GM23248 (cell line): ENCODE data around the gene POC1A. TPM values are rescaled to one million over a fixed set of nuclear protein-coding genes. Genes with fewer than 3 reads are reported as not detected.
A peak's percentile ranks its signal among the peaks of the same experiment; 100 is the strongest.

ENCODE experiments used
- DNase-seq: peaks from one replicate; pipeline ENCODE4 v3.0.0-alpha.2; 2015
- H2AFZ ChIP-seq: fragments of 200-600 bp; sonication (generic); 2 replicates; pipeline ENCODE4 v1.6.1; 2016; ENCODE audit warnings: antibody characterized with exemption
- H3F3A ChIP-seq: fragments of 200-600 bp; sonication (generic); 2 replicates; pipeline ENCODE4 v1.6.1; 2016; ENCODE audit warnings: mild to moderate bottlenecking, antibody characterized with exemption, mixed run types; ENCODE audit not compliant: insufficient read depth
- H3K27ac ChIP-seq: fragments of 200-600 bp; sonication (generic); 2 replicates; pipeline ENCODE4 v1.5.1; 2016; ENCODE audit warnings: mild to moderate bottlenecking
- H3K27me3 ChIP-seq: fragments of 200-600 bp; sonication (generic); replicated peaks from 2 replicates; pipeline ENCODE4 v1.6.1; 2016; ENCODE audit warnings: mild to moderate bottlenecking; ENCODE audit not compliant: insufficient read depth
- H3K36me3 ChIP-seq: fragments of 200-600 bp; sonication (generic); 2 replicates; pipeline ENCODE4 v1.6.1; 2016; ENCODE audit warnings: low read depth, mild to moderate bottlenecking
- H3K4me1 ChIP-seq: fragments of 200-600 bp; sonication (generic); 2 replicates; pipeline ENCODE4 v1.6.1; 2016; ENCODE audit warnings: mild to moderate bottlenecking; ENCODE audit not compliant: insufficient read depth
- H3K4me2 ChIP-seq: fragments of 200-600 bp; sonication (generic); one replicate; pipeline ENCODE4 v1.6.1; 2016; ENCODE audit warnings: mild to moderate bottlenecking; ENCODE audit not compliant: unreplicated experiment
- H3K4me3 ChIP-seq: fragments of 200-600 bp; sonication (generic); 2 replicates; pipeline ENCODE4 v1.5.1; 2016; ENCODE audit warnings: mild to moderate bottlenecking
- H3K79me2 ChIP-seq: fragments of 200-600 bp; sonication (generic); 2 replicates; pipeline ENCODE4 v1.6.1; 2016; ENCODE audit warnings: mild to moderate bottlenecking; ENCODE audit not compliant: insufficient read depth
- H3K9ac ChIP-seq: fragments of 200-600 bp; sonication (generic); 2 replicates; pipeline ENCODE4 v1.6.1; 2016; ENCODE audit warnings: mild to moderate bottlenecking
- H3K9me2 ChIP-seq: fragments of 200-600 bp; sonication (generic); 2 replicates; pipeline ENCODE4 v1.6.1; 2016; ENCODE audit warnings: mixed run types, mild to moderate bottlenecking, moderate library complexity; ENCODE audit not compliant: insufficient read depth
- H3K9me3 ChIP-seq: fragments of 200-600 bp; sonication (generic); one replicate; pipeline ENCODE4 v1.6.1; 2017; ENCODE audit warnings: low read depth
- H4K20me1 ChIP-seq: fragments of 200-600 bp; sonication (generic); 2 replicates; pipeline ENCODE4 v1.6.0; 2016; ENCODE audit not compliant: insufficient read depth
- EZH2 ChIP-seq: fragments of 200-600 bp; sonication (generic); IDR thresholded peaks from 2 replicates; pipeline ENCODE4 v1.6.1; 2018; ENCODE audit warnings: antibody characterized with exemption, mild to moderate bottlenecking; ENCODE audit not compliant: insufficient read depth, poor library complexity, severe bottlenecking
- EZH2phosphoT487 ChIP-seq: fragments of 200-600 bp; sonication (generic); IDR thresholded peaks from 2 replicates; pipeline ENCODE4 v1.6.1; 2018; ENCODE audit warnings: antibody characterized with exemption, moderate library complexity, mild to moderate bottlenecking, low read depth; ENCODE audit not compliant: insufficient read depth
- WGBS, 2 experiments: methylation state at CpG; one replicate each; pipeline ENCODE4 v1.1.6; 2015 to 2017; ENCODE audit warnings: low lambda C conversion rate in 2 of 2, low coverage in 1 of 2; ENCODE audit errors: missing lambda C conversion rate in 2 of 2; 5-methylcytosine and 5-hydroxymethylcytosine counted together
- in situ Hi-C: fragments of 300-500 bp; cut with MboI; formaldehyde crosslinking; loops from 2 replicates; pipeline ENCODE4 v1.15.0; 2020
- polyA plus RNA-seq: library from polyadenylated mRNA; unstranded; fragments of >200 nt; fragmentation: Nextera tagmentation; extraction: Ambion mirVana; gene quantifications from 2 replicates; pipeline ENCODE4 v1.2.1, GENCODE V29; 2016
- total RNA-seq: library from RNA; depleted of rRNA; stranded (reverse); fragments of >200 nt; shearing (Covaris generic); gene quantifications from 2 replicates; pipeline ENCODE4 v1.2.3, GENCODE V29; 2014

Gene POC1A
- total and polyA plus RNA-seq, 2 experiments from 2014 or later = 5.2 to 11.0 TPM

GRCh38 chr3:52030714-52031310 is 123.4 kb downstream of the POC1A start:
- Histone ChIP-seq H3K36me3 (no peaks in the 10 kb centered on the region), H2AFZ (no peak overlapping the region), H3K4me3 (no peak overlapping the region), H4K20me1 (no peaks in the 10 kb centered on the region), H3K4me2 (no peak overlapping the region), H3K27ac (no peak overlapping the region), H3F3A (no peaks in the 10 kb centered on the region), H3K9ac (no peak overlapping the region), H3K27me3 (no peaks in the 10 kb centered on the region), H3K4me1 (no peaks in the 10 kb centered on the region), H3K9me3 (no peaks in the 10 kb centered on the region), H3K9me2 (no peaks in the 10 kb centered on the region), H3K79me2 (no peaks in the 10 kb centered on the region)
- TF ChIP-seq EZH2 (no peak), EZH2phosphoT487 (no peak)
- in situ Hi-C loops = no loop called here
- WGBS, 2 experiments = 76 to 78% methylated on average over 11 of the region's 11 CpGs
- DNase-seq = no peak

DNA sequence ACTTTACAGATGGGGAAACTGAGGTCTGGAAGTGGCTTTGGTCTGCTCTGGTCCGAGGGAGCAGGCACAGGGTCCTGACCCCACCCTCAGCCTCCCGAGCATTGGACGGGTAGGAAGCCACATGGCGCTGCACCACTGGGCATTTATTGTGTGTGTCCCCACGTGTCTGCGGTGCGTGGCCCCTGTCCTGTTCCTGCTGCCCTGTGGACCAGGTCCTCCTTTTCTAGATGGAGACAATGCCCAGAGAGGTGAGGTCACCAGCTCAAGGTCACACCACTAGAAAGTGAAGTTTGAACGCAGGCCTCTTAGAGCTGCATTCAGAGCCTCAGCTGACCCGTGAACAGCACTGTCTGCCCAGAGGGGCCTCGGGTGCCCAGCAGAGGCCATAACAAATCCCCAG is 124.7 kb downstream of the POC1A start:
- WGBS, 2 experiments = 84 to 86% methylated on average over 9 to 10 of the region's 10 CpGs
- DNase-seq = no peak
- Histone ChIP-seq H3K4me1 (no peaks in the 10 kb centered on the region), H3K36me3 (no peaks in the 10 kb centered on the region), H3K4me2 (no peak overlapping the region), H3F3A (no peaks in the 10 kb centered on the region), H3K9ac (no peak overlapping the region), H3K79me2 (no peaks in the 10 kb centered on the region), H3K4me3 (no peak overlapping the region), H3K27me3 (no peaks in the 10 kb centered on the region), H3K27ac (no peak overlapping the region), H2AFZ (no peak overlapping the region), H4K20me1 (no peaks in the 10 kb centered on the region), H3K9me3 (no peaks in the 10 kb centered on the region), H3K9me2 (no peaks in the 10 kb centered on the region)
- in situ Hi-C loops = no loop called here
- TF ChIP-seq EZH2phosphoT487 (no peak), EZH2 (no peak)

DNA sequence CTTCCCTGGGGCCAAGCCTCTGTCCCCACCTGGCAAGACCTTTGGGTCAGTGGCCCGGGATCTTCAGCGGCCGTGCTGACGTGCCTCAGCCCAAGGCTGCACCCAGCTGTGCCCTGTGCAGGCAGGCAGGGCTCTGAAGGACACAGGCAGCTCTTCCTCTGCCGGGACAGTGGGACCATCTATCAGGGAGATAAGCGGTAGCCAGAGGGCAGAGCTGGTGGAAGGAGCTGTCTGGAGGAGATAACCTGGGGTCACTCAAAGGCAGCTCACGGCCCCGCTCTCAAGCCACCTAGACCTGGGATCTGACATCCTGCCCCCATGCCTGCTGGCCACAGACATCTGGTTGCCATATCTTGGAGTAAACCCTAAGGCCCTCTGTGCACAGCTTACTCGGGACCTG is 125.2 kb downstream of the POC1A start:
- no peak for DNase-seq
- Histone ChIP-seq H3K27me3 (no peaks in the 10 kb centered on the region), H3K9me2 (no peaks in the 10 kb centered on the region), H3K9me3 (no peaks in the 10 kb centered on the region), H3K4me2 (no peak overlapping the region), H3K4me1 (no peaks in the 10 kb centered on the region), H3K4me3 (no peak overlapping the region), H3K27ac (no peak overlapping the region), H2AFZ (no peak overlapping the region), H3K79me2 (no peaks in the 10 kb centered on the region), H4K20me1 (no peaks in the 10 kb centered on the region), H3K9ac (no peak overlapping the region), H3K36me3 (no peaks in the 10 kb centered on the region), H3F3A (no peaks in the 10 kb centered on the region)
- in situ Hi-C loops = no loop called here
- 43 to 48% methylated on average over 7 to 9 of the region's 9 CpGs for WGBS, 2 experiments
- no peak for TF ChIP-seq EZH2phosphoT487

DNA sequence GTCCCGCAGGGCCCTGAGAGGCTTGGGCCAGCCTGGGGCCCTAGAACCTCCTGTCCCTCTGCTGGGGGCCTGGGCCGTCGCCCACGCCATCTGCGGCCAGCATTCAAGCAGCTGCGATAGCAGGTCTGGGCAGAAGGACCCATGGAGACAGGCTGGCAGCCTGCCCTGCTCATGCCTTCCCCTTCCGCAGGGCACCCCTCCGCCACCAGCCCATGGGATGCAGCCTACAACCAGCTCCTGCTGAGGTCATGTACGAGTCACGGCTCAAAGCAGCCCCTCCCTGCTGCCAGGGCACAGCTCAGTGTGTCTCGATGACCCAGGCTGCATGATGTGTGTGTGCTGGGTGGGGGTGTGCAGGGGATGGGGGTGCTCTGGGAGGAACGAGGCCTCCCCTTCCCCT is 125.7 kb downstream of the POC1A start:
- Histone ChIP-seq H2AFZ (no peak overlapping the region), H3K4me3 (no peak overlapping the region), H3K36me3 (no peaks in the 10 kb centered on the region), H3K79me2 (no peaks in the 10 kb centered on the region), H3K27ac (no peak overlapping the region), H3K9ac (no peak overlapping the region), H3K4me2 (no peak overlapping the region), H3K9me3 (no peaks in the 10 kb centered on the region), H3K4me1 (no peaks in the 10 kb centered on the region), H3K27me3 (no peaks in the 10 kb centered on the region), H4K20me1 (no peaks in the 10 kb centered on the region), H3K9me2 (no peaks in the 10 kb centered on the region), H3F3A (no peaks in the 10 kb centered on the region)
- DNase-seq = peak; percentile 62
- TF ChIP-seq EZH2 (no peak), EZH2phosphoT487 (no peak)
- in situ Hi-C loops = no loop called here
- 73 to 82% methylated on average over 10 to 12 of the region's 12 CpGs for WGBS, 2 experiments

DNA sequence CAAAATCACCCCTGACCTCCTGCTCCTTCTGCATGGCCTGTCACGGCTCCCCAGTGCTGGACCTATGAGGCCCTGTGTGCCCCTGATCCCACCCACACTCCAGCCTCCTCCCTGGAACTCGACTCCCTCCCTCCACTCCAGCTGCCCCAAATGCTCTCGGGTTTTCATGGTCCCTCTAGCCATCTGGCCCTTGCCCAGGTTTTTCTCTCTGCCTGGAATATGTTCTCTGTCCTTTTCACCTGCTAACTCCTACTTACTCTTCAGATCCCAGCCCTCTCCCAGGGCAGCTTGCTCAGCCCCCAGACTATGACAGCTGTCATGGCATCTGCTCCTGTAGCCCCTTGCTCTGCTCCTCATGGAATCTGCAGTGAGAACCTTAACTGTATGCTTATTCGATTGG is 128.2 kb downstream of the POC1A start:
- no peaks in the 10 kb centered on the region for H4K20me1 ChIP-seq
- 43 to 64% methylated on average over 4 of the region's 4 CpGs for WGBS, 2 experiments

More for the DNA sequence above, 128.2 kb downstream of the POC1A start:
- no peaks in the 10 kb centered on the region for H3K9me2 ChIP-seq
- H2AFZ ChIP-seq = no peak overlapping the region
- no peaks in the 10 kb centered on the region for H3K9me3 ChIP-seq
- H3K36me3 ChIP-seq = no peaks in the 10 kb centered on the region
- in situ Hi-C loops = no loop called here
- no peaks in the 10 kb centered on the region for H3K27me3 ChIP-seq
- H3K4me2 ChIP-seq = no peak overlapping the region
- no peak for DNase-seq
- H3K27ac ChIP-seq = no peak overlapping the region
- no peaks in the 10 kb centered on the region for H3K79me2 ChIP-seq
- H3K4me1 ChIP-seq = peaks cover 4% of the 10 kb centered on the region; the same call in 1 of the 2 replicates
- H3F3A ChIP-seq = no peaks in the 10 kb centered on the region
- H3K9ac ChIP-seq = no peak overlapping the region
- TF ChIP-seq EZH2 = no peak
- no peak overlapping the region for H3K4me3 ChIP-seq
